Measurements from ENCODE around the gene ZBTB24.

Gene ZBTB24

GRCh38 chr6:109420751-109421150 is 62.3 kb downstream of the ZBTB24 start:
- DNase-seq (ENCODE audit: low read depth in 3 of 3) = no peak

DNA sequence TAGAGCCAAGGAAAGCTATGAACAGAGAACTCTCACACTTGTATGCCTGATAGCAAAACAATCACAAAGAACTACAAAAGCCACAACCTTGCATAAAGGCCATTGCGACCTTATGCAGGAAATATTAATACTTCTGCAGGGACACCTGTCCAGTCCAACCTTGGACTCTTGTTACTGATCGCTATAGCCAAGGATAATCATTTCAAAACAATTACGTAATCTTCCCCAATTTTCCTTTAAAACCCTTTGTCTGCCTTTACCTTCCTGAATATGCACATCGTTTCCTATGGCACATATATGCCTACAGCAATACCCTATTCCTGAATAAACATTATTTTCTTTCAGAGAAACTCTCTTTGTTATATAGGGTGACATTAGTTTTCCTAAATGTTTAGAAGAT is 65.4 kb downstream of the ZBTB24 start:
- DNase-seq (ENCODE audit: low read depth in 3 of 3) = no peak
